ENCODE results near the gene USB1.
A peak's percentile ranks its signal among the peaks of the same experiment; 100 is the strongest.

USB1 gene

DNA sequence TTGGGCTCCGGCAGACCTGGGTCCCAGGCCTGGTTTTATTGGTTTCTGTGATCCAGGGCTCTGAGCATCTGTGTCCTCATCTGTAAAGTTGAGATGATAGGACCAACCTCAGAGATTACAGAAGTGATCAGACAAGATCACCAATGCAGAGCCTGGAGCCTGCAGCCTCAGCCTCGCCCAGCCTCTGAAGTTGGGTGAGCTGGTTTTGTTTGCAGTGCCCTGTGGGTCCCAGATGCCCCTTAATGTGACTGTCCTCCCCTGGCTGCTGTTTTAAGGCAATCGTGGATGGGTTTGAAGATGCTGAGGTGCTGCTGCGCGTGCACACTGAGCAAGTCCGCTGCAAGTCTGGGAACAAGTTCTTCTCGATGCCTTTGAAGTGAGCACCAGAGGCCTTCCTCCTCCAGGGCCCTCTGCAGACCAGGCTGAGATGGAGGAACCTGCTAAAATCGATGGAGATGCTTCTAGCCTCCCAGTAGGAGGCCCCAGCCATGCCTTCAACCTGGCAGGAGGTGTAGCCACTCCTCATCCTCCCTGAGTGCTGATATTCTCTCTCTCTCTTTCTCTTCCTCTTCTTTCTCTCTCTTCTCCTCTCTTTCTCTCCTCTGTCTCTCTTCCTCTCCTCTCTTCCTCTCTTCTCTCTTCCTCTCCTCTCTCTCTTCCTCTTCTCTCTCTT lies 18.8 kb downstream of the USB1 start:
- no peak for DNase-seq (ENCODE audit: low read depth)

- DNase-seq (ENCODE audit: low read depth), result peak; percentile 54
Measured at GRCh38 chr16:58020628-58021521, 19.7 kb downstream of the USB1 start.

DNA sequence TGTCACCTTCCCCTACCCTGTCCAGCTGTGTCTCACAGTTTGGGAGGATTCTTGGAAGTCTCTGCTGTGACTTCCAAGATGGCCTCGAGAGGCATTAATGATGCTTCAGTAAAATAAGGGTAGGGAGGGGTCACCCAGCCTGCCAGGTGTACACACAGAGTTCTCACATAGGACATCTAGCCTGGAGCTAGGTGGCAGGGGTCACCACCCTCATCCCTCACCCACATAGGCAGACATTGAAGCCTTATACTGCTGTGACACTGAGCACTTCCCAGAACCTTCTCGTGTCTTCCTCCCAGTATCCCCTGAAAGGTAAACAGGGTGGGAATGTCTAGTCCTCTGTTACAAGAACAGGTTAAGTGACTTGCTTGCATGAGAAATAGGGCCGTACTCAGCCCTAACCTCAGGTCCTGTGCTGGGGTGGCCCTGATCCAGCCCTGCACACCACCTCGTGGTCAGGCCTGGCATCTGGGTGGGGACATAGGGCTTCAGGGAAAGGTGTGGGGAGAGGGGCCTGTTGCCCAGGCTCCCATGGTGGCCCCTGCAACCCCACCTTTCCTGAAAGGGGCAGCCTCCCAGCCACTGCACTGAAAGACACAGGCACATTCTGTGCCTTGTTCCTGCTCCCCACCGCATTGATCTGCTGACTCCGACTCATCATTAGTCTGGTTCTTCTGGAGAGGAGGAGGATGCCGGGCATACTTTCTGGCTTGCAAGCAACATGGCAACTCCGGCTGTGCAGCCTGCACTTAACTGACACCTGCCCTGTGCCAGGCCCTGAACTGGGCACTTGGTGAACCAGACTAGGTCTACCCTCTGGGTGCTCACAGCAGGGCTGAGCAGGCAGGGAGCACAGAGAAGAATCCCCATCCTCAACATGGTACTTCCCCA lies 20.7 kb downstream of the USB1 start:
- DNase-seq (ENCODE audit: low read depth), result no peak

GRCh38 chr16:58022601-58023371 lies 21.6 kb downstream of the USB1 start:
- no peak for DNase-seq (ENCODE audit: low read depth)

- DNase-seq (ENCODE audit: low read depth), result no peak
Measured at GRCh38 chr16:58024486-58025350, 23.5 kb downstream of the USB1 start.

DNA sequence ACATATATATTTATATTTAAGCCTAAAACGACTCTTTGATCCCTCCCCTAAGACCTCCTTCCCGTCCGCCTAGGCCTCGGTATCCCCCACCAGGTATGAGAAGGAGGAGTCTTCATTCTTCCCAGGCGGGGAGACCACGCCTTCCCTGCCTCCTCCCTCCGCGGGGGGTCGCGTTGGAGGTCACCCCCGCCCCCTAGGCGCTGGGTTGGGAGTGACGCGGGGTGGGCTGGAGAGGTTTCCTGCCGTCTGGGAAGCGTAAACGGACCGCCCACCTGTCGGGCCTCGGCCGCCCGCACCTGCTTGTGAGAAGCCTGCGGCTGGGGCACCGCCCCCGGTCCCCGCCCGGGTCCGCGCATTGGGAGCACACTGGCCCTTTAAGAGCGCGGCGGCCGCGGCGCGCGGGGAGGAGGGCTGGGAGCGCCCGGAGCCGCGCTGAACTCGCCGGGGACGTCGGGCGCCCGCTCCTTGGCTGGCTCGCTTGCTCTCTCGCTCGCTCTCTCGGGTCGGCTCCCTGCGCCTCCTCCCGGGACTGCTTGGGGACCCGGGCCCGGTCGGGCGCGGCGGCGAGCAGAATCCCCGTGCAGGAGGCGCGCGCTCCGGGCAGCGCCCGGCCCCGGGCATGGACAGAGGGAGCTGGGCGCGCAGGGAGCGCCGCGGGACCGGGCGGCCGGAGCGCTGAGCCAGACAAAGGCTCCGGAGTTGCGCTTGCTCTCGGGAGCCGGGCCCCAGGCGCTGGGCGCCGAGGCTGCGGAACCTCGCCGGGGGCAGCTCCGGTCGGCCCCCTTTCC lies 24.3 kb downstream of the USB1 start, which contains the start of gene MMP15:
MMP15 (plus strand) TSS at position 404 of the 788 bp plus-strand sequence. CDS start 597 bp downstream, outside the sequence.
- peak; percentile 21 for DNase-seq (ENCODE audit: low read depth)

GRCh38 chr16:58026139-58026704 lies 25.0 kb downstream of the USB1 start:
- DNase-seq (ENCODE audit: low read depth), result no peak

DNA sequence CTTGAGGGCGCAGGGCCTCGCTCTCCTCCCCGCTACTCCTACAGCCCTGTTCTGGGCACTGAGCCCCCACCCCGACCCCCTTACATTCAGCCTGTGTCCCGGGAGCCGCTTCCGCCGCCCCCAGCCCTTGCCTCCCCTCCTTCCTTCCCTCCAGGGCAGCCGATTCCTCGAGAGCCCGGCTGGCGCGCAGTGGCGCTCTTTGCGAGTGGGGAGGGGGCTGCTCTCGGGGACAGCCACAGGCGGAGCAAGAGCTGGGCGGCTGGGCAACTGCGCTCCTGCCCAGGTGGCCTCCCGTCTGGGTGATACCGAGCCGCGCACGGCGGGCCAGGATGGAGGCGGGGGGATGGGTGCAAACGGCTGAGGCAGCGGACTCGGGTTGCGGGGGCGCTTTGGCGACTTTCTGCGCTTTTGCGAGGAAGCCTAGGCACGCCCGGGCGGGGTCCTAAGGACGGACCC lies 25.5 kb downstream of the USB1 start:
- DNase-seq (ENCODE audit: low read depth), result no peak

GRCh38 chr16:58027161-58027915 lies 26.1 kb downstream of the USB1 start:
- no peak for DNase-seq (ENCODE audit: low read depth)

DNA sequence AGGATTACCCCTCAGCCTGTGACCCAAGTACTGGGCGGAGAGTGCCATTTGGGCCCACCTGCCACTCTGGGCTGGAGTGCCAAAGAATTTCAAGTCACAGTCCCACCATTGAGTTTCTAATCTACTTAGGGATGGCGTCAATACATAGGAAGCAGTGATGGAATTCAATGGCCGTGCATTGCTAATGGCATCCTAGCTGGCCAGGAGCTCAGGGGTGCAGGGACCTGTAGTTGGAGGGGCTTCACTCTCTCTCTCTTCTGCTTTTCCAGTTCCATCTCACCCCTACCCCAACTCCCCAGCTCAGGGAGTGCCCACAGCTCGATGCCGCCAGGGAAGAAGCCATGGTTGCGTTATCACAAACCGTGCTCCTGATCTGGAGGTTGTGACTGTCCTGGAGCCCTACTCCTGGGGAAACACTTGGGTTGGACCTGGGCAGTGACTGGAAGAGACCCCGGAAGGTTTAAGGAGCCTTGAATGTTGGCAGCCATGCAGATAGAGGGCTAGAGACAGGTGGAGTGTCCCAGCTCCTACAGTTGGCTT lies 26.8 kb downstream of the USB1 start:
- DNase-seq (ENCODE audit: low read depth), result no peak

DNA sequence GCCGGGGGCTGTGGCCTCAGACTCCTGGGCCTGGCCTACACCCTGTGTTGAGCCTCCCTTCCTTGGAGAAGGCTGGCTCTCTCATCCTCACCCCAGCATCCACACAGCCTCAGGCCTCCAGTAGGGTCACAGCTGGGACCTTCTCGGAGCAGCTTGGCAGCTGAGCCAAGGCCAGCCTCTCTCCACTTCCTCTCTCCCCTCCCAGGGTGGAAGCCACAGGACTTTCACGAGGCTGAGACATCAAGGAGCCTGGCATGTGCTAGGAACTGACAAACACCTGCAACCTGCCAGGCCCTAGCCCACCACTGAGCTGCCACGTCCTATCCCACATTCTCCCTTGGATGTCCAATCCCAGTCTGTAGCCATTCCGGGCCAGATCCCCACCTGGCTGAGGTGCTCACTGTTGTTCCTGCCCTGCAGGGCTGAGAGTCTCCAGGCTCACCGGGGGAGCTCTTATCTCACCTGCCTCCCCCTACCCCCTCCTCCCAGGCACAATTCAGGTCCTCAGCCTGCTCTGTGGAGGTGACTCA lies 27.4 kb downstream of the USB1 start:
- no peak for DNase-seq (ENCODE audit: low read depth)

DNA sequence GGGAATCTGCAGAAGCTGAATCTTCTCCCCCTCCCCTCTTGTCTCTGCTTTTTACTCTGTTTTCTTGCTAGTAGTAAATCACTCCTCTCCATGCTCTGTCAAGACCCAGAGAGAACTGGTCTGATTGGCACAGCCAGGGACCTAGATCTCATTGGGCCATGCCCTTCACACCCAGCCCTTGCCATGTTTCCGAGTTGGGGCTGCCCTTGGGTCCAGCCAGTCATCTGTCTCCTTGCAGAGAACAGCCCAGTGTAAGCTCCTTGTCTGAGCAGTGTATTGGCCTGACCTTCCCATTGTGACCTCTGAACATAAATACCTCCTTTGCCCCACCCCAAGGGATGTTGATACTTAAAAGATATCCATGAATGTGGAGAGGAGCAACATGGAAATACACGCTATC lies 28.2 kb downstream of the USB1 start:
- DNase-seq (ENCODE audit: low read depth), result no peak

DNA sequence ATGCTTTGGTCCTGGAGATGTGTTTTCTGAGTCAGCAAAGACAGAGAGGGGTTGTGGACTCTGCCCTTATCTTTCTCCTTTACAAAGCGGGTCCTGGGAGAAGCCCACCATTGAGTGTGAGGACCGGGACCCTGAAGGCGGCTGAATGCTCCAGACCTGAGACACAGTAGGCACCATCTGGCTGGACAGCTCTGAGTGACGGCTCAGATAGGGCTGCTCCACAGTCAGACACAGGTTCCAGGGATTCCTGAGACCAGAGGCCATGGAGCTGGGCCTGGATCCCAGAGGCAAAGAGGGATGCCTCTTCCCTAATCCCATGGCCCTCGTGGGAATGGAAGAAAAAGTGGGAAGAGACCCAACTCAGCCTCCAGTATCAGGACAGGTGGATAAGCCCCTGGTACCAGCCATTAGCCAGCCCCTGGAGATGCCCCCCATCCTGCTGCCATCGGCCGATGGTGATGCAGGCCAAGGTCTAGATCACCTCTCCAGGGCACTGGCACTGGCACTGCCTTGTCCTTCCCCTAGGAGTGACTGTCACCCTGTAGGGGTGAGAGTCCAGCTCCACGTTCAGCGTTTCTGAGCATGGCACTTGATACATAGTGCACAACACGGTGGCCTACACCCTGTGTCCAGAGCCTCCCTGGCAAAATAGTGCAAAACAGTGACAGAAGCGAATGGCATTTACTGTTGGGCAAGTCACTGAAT lies 29.1 kb downstream of the USB1 start:
- DNase-seq (ENCODE audit: low read depth), result no peak

- DNase-seq (ENCODE audit: low read depth), result no peak
Measured at GRCh38 chr16:58031016-58031800, 30.0 kb downstream of the USB1 start.

DNA sequence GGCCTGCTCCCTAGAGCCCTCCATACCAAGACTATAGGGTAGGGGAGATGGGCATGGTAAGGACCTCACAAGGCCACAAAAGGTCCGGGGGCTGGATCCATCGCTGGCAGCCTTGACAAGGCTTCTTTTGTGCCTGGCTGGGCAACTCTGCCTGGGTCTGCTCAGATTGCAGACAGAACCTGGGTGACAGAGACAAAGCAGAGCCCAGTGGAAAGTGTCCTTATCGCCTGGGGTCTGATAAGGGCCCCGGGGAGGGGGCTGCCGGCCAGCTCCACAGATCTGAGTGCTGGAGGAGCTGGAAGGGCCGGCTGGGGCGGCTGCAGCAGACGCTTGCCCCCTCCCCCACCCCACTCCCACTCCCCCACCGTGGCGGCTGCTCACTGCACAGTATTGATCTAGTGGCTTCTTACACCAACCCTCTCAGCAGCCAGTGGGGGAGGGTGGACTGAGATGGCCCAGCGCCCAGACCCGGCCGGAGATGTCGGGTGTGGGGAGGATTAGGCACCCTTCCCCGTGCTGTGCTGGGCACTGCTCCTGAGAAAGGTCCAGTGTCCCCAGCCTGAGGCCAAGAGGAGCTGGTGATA lies 31.6 kb downstream of the USB1 start:
- DNase-seq (ENCODE audit: low read depth), result no peak

GRCh38 chr16:58034128-58034685 lies 33.0 kb downstream of the USB1 start:
- DNase-seq (ENCODE audit: low read depth), result no peak

Measured in stimulated activated CD8-positive, alpha-beta memory T cell treated with anti-CD3 and anti-CD28 coated beads, Interleukin-15, amount 100 ng/mL, for 1 hour (primary cell).